Measurements from ENCODE around the gene LANCL1. TPM values are rescaled to one million over a fixed set of nuclear protein-coding genes. Genes with fewer than 3 reads are reported as not detected.
A peak's percentile ranks its signal among the peaks of the same experiment; 100 is the strongest.

LANCL1 gene
- total RNA-seq, 1 donor from 2014 or later = 29.1 TPM

- TF ChIP-seq CTCF (conservative IDR thresholded peaks at IDR 0.05; ENCODE audit: low read depth, low read length) = peak; percentile 68
- DNase-seq (ENCODE audit: low read depth) = no peak
Measured at GRCh38 chr2:210445116-210445707, 31.3 kb downstream of the LANCL1 start.

GRCh38 chr2:210443527-210443926 is 33.0 kb downstream of the LANCL1 start:
- no peak for TF ChIP-seq CTCF (conservative IDR thresholded peaks at IDR 0.05; ENCODE audit: low read depth, low read length)
- no peak for DNase-seq (ENCODE audit: low read depth)
- no peak overlapping the region for H3K4me3 ChIP-seq (ENCODE audit: low read depth, low read length)

More at GRCh38 chr2:210445116-210445707, 31.3 kb downstream of the LANCL1 start:
- H3K4me3 ChIP-seq (ENCODE audit: low read depth, low read length) = no peak overlapping the region

GRCh38 chr2:210442878-210443277 is 33.7 kb downstream of the LANCL1 start:
- no peak overlapping the region for H3K4me3 ChIP-seq (ENCODE audit: low read depth, low read length)
- no peak for DNase-seq (ENCODE audit: low read depth)
- no peak for TF ChIP-seq CTCF (conservative IDR thresholded peaks at IDR 0.05; ENCODE audit: low read depth, low read length)

GRCh38 chr2:210442457-210442856 is 34.1 kb downstream of the LANCL1 start:
- DNase-seq (ENCODE audit: low read depth) = no peak
- no peak overlapping the region for H3K4me3 ChIP-seq (ENCODE audit: low read depth, low read length)
- TF ChIP-seq CTCF (conservative IDR thresholded peaks at IDR 0.05; ENCODE audit: low read depth, low read length) = no peak

- TF ChIP-seq CTCF (conservative IDR thresholded peaks at IDR 0.05; ENCODE audit: low read depth, low read length) = no peak
- no peak for DNase-seq (ENCODE audit: low read depth)
- H3K4me3 ChIP-seq (ENCODE audit: low read depth, low read length) = no peak overlapping the region
Measured at GRCh38 chr2:210440206-210440605, 36.4 kb downstream of the LANCL1 start.

GRCh38 chr2:210435439-210435838 is 41.1 kb downstream of the LANCL1 start:
- no peak overlapping the region for H3K4me3 ChIP-seq (ENCODE audit: low read depth, low read length)
- no peak for DNase-seq (ENCODE audit: low read depth)
- TF ChIP-seq CTCF (conservative IDR thresholded peaks at IDR 0.05; ENCODE audit: low read depth, low read length) = no peak

- DNase-seq (ENCODE audit: low read depth) = no peak
- H3K4me3 ChIP-seq (ENCODE audit: low read depth, low read length) = no peak overlapping the region
- no peak for TF ChIP-seq CTCF (conservative IDR thresholded peaks at IDR 0.05; ENCODE audit: low read depth, low read length)
Measured at GRCh38 chr2:210432633-210433032, 43.9 kb downstream of the LANCL1 start.
